ENCODE measurements around the gene GDPD5.

The GDPD5 gene

DNA sequence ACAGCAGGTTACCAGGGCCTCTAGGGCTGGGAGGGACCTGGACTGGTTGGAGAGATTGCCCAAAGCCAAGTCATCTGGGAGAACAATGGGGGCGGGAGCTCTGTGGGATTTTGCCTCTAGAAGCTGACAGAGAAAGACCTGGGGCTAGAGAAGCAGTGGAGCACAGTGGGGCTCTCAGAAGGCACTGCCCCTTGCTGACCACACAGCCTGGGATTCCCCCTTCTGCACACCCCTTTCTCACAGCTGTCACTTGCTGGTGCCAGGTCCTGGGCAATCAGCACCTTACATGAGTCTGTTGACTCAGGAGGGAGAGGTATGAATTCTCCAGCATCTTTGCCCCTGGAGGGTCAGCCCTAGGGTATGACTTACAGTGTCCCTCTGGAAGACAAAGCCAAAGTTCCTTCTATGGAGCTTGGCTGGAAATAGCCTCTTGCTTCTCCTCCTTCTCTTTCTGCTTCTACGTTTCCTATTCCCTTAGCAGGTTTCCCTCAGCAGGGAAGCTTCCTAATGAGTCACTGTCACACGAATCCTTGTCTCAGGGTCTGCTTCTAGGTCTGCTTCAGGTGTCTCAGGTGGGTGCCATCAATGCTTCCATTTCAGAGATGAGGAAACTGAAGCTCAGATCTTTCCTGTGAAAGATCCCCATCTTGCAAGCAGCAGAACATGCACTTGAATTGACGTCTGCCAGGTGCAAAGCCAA is 27.0 kb downstream of the GDPD5 start:
- DNase-seq (ENCODE audit: extremely low spot score), result no peak
- ChIA-PET CTCF (interaction anchor here (0.7 to 1.5 kb wide), 3 partner anchors 8 to 352 kb away, joined by 3 to 4 read pairs (median 3); no protein-coding TSS in a partner anchor), POLR2A (no interaction called here)
- TF ChIP-seq, protein P1, sequence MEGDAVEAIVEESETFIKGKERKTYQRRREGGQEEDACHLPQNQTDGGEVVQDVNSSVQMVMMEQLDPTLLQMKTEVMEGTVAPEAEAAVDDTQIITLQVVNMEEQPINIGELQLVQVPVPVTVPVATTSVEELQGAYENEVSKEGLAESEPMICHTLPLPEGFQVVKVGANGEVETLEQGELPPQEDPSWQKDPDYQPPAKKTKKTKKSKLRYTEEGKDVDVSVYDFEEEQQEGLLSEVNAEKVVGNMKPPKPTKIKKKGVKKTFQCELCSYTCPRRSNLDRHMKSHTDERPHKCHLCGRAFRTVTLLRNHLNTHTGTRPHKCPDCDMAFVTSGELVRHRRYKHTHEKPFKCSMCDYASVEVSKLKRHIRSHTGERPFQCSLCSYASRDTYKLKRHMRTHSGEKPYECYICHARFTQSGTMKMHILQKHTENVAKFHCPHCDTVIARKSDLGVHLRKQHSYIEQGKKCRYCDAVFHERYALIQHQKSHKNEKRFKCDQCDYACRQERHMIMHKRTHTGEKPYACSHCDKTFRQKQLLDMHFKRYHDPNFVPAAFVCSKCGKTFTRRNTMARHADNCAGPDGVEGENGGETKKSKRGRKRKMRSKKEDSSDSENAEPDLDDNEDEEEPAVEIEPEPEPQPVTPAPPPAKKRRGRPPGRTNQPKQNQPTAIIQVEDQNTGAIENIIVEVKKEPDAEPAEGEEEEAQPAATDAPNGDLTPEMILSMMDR (IDR thresholded peaks at IDR 0.05; ENCODE audit: control extremely low read depth, extremely low read depth, low read depth, missing control alignments), result no peak

DNA sequence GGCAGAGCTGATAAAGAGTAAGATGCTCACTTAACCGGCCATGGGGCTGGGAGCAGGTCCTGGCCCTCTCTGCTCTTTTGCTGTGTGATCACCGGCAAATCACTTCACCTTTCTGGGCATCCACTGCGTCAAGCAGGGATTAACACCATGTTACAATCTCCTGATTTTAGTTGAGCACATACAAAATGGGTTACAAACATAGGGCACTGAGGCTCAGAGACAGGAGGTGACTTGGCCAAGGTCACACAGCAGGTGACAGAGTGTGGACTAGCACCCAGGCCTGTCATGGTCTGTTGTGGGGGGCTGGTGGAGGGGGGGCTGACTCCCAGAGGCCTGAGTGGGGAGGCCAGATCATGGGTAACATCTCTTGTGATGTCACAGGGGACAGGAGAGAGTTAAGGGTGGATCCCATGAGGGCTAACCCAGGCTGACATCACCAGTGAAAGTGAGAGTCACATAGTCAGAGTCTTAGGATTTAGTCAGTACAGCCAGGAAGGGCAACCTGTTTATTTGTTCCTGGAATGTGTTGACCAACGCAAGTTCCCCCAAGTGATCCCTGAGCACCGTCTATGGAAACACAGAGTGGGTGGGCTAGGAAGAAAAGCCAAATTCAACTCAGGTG is 27.8 kb downstream of the GDPD5 start:
- POLR2A ChIA-PET, result no interaction called here
- TF ChIP-seq, protein P1 (IDR thresholded peaks at IDR 0.05; ENCODE audit: control extremely low read depth, extremely low read depth, low read depth, missing control alignments), result no peak
- CTCF ChIA-PET, result no interaction called here
- no peak for DNase-seq (ENCODE audit: extremely low spot score)

DNA sequence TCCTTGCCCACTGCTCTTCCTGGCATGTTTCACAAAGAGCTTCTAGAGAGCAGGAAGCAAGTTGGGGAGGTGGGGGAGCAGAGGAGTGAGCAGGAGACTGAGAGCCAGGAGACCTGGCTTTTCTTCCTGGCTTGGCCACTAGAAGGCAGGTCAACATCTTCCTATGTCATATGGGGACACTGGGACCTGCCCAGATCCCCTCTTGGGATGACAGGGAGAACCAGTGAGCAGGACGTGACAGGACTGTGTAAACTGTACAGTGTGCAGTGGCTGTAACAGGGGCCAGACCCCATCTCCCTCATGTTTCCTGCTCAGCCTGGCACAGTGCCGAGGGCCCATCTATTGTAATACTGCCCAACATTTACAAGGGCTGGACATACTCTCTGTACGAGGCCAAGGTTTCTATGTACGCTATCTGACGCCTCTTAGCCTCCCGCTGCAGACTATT is 29.4 kb downstream of the GDPD5 start:
- DNase-seq (ENCODE audit: extremely low spot score), result no peak
- TF ChIP-seq, protein P1 (IDR thresholded peaks at IDR 0.05; ENCODE audit: control extremely low read depth, extremely low read depth, low read depth, missing control alignments), result no peak
- ChIA-PET CTCF (interaction anchor here (1.2 to 2.0 kb wide), 3 partner anchors 13 to 37 kb away, joined by 3 to 6 read pairs (median 3); no protein-coding TSS in a partner anchor), POLR2A (no interaction called here)

- ChIA-PET POLR2A (no interaction called here), CTCF (interaction anchor here (1.2 to 2.0 kb wide), 3 partner anchors 14 to 38 kb away, joined by 3 to 6 read pairs (median 3); no protein-coding TSS in a partner anchor)
- TF ChIP-seq, protein P1 (IDR thresholded peaks at IDR 0.05; ENCODE audit: control extremely low read depth, extremely low read depth, low read depth, missing control alignments), result no peak
- DNase-seq (ENCODE audit: extremely low spot score), result no peak
These were observed 29.9 kb downstream of the GDPD5 start for GRCh38 chr11:75495749-75496304.

GRCh38 chr11:75493626-75494025 is 32.1 kb downstream of the GDPD5 start:
- CTCF ChIA-PET, result no interaction called here
- TF ChIP-seq, protein P1 (IDR thresholded peaks at IDR 0.05; ENCODE audit: control extremely low read depth, extremely low read depth, low read depth, missing control alignments), result no peak
- POLR2A ChIA-PET, result no interaction called here
- DNase-seq (ENCODE audit: extremely low spot score), result no peak

- ChIA-PET POLR2A (no interaction called here), CTCF (interaction anchor here (2.0 kb wide), 1 partner anchor 46 kb away, joined by 5 read pairs; no protein-coding TSS in a partner anchor)
- peak; percentile 64 for DNase-seq (ENCODE audit: extremely low spot score)
- TF ChIP-seq, protein P1 (IDR thresholded peaks at IDR 0.05; ENCODE audit: control extremely low read depth, extremely low read depth, low read depth, missing control alignments), result no peak
These were observed 33.4 kb downstream of the GDPD5 start for GRCh38 chr11:75492181-75492820.
